Spinal cord (tissue), 10 donors: ENCODE data around the gene GRID1. TPM values are rescaled to one million over a fixed set of nuclear protein-coding genes. Genes with fewer than 3 reads are reported as not detected.
A peak's percentile ranks its signal among the peaks of the same experiment; 100 is the strongest.

Experiments used
- DNase-seq, 6 donors: peaks; one replicate each; pipeline versions ENCODE4 v3.0.0 to v3.0.0-alpha.2; 2013 to 2015; ENCODE audit warnings: low spot score in 6 of 6, low read depth in 4 of 6
- H3K27ac ChIP-seq: one replicate; pipeline ENCODE4 v1.5.1; 2013; ENCODE audit warnings: low read depth, low read length, control low read depth
- H3K27me3 ChIP-seq: one replicate; pipeline ENCODE4 v1.6.1; 2013; ENCODE audit warnings: low read length; ENCODE audit not compliant: control insufficient read depth, insufficient read depth
- H3K36me3 ChIP-seq: one replicate; pipeline ENCODE4 v1.6.1; 2013; ENCODE audit warnings: low read length; ENCODE audit not compliant: control insufficient read depth, insufficient read depth
- H3K4me1 ChIP-seq: one replicate; pipeline ENCODE4 v1.6.1; 2013; ENCODE audit warnings: low read length; ENCODE audit not compliant: control insufficient read depth, insufficient read depth
- H3K4me3 ChIP-seq: one replicate; pipeline ENCODE4 v1.5.1; 2013; ENCODE audit warnings: low read depth, low read length, control low read depth
- H3K9me3 ChIP-seq: one replicate; pipeline ENCODE4 v1.6.1; 2013; ENCODE audit warnings: low read length; ENCODE audit not compliant: control insufficient read depth, insufficient read depth
- WGBS: methylation state at CpG from one replicate; pipeline ENCODE4 v1.1.5; 2013; ENCODE audit warnings: missing lambda C conversion rate; ENCODE audit not compliant: insufficient coverage; 5-methylcytosine and 5-hydroxymethylcytosine counted together
- polyA plus RNA-seq, 2 donors: library from polyadenylated mRNA; unstranded; fragments of 120-200 nt; gene quantifications; one replicate each; pipeline ENCODE4 v1.2.1, GENCODE V29; 2013; ENCODE audit not compliant: insufficient read length in 2 of 2
- total RNA-seq, 2 donors: library from RNA; depleted of rRNA in 1 of 2; stranded (reverse); fragments of 120-200 nt in 1 of 2; fragments of >200 nt in 1 of 2; gene quantifications; one replicate each; pipeline versions ENCODE4 v1.2.3 to v1.2.4, GENCODE V29; 2013 to 2014
- donor health status: healthy.

GRID1 gene
- total and polyA plus RNA-seq, 4 donors, result 7.6 to 30.1 (median 22.2) TPM

- H3K4me1 ChIP-seq, result peaks cover 28% of the 10 kb centered on the region
- peaks cover 14% of the 10 kb centered on the region for H3K36me3 ChIP-seq
- no peak overlapping the region for H3K4me3 ChIP-seq
- WGBS, result 90% methylated on average over 11 of the region's 11 CpGs
- H3K27me3 ChIP-seq, result no peaks in the 10 kb centered on the region
- no peak overlapping the region for H3K27ac ChIP-seq
- DNase-seq, result no peak
- H3K9me3 ChIP-seq, result no peaks in the 10 kb centered on the region
Measured at GRCh38 chr10:86139066-86139657, 227.4 kb downstream of the GRID1 start.

DNA sequence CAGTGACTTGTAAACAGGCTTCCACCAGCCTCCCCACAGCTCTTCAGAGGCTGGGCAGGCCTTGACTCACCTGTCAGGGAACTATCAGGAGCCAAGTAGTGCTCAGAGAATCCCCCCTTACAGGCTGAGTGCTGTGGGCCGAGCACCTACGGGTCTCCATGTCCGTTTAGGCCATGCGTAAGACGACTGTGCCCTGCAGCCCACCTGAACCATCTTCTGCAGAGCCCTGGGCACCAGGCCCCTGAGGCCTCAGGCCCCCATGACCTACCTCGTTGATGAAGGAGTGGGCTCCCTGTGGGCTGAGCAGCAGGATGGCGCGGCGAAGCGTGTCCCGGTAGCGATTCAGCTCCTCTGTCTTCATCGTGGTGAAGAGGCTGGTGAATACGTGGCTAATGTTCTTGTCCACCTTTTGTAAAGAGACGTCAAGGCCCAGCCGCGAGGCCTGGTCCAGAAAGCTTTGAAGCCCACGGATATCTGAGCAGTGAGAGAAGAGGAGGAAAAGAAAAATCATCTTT lies 228.0 kb downstream of the GRID1 start:
- Histone ChIP-seq H3K4me3 (no peak overlapping the region), H3K27ac (no peak overlapping the region), H3K9me3 (no peaks in the 10 kb centered on the region), H3K4me1 (peaks cover 25% of the 10 kb centered on the region), H3K36me3 (peaks cover 17% of the 10 kb centered on the region), H3K27me3 (no peaks in the 10 kb centered on the region)
- DNase-seq, result no peak
- WGBS, result 97% methylated on average over 18 of the region's 18 CpGs

DNA sequence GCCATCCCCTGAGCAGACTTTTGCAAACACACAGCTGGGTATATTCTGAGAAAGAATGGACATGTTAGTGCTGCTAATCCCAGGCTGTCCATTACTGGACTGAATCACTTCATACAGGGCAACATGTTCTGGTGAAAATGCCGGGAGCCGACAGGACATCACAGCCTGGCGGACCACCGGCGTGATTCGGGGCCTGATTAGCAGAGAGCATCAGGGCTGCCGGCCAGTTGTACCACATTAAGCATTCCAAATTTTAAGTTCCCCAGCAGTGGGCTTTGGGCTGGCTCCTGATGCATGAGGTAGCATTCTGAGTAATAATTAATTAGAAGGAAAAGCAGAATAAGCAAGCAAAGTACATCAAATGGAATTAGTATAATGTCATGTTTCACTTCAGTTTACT lies 229.0 kb downstream of the GRID1 start:
- no peaks in the 10 kb centered on the region for H3K9me3 ChIP-seq
- H3K27ac ChIP-seq, result no peak overlapping the region
- no peaks in the 10 kb centered on the region for H3K27me3 ChIP-seq
- H3K4me1 ChIP-seq, result peaks cover 22% of the 10 kb centered on the region
- WGBS, result no CpG with 5 or more reads among the region's 7 CpGs
- peaks cover 21% of the 10 kb centered on the region for H3K36me3 ChIP-seq
- no peak for DNase-seq
- H3K4me3 ChIP-seq, result no peak overlapping the region

DNA sequence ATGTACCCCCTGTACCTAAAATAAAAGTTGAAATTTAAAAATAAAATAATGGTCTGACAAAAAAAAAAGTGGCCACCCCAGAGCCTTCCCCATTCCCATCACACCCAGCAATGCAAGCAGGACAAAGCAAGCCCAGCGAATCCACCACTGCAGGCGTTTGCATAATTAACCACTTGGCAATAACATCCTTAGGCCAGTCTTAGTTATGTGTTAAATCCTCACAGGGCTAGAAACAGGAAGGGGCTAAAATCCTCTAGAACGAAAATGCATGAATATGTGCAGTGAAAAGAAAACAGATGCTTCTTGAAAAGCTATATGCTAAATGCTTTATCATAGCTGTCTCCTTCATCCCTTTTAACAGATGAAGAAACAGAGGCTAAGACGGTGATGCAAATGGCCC lies 229.7 kb downstream of the GRID1 start:
- no peaks in the 10 kb centered on the region for H3K9me3 ChIP-seq
- peaks cover 21% of the 10 kb centered on the region for H3K36me3 ChIP-seq
- WGBS, result no CpG with 5 or more reads among the region's 4 CpGs
- H3K27ac ChIP-seq, result no peak overlapping the region
- peaks cover 17% of the 10 kb centered on the region for H3K4me1 ChIP-seq
- H3K4me3 ChIP-seq, result no peak overlapping the region
- peak in 1 of 6 donors; percentile 18 for DNase-seq
- H3K27me3 ChIP-seq, result no peaks in the 10 kb centered on the region

- peaks cover 5% of the 10 kb centered on the region for H3K4me1 ChIP-seq
- no peaks in the 10 kb centered on the region for H3K27me3 ChIP-seq
- no peak for DNase-seq
- peaks cover 3% of the 10 kb centered on the region for H3K9me3 ChIP-seq
- no peak overlapping the region for H3K27ac ChIP-seq
- no peak overlapping the region for H3K4me3 ChIP-seq
- H3K36me3 ChIP-seq, result peaks cover 23% of the 10 kb centered on the region
- no CpG with 5 or more reads among the region's 2 CpGs for WGBS
Measured at GRCh38 chr10:86135191-86135590, 231.4 kb downstream of the GRID1 start.

DNA sequence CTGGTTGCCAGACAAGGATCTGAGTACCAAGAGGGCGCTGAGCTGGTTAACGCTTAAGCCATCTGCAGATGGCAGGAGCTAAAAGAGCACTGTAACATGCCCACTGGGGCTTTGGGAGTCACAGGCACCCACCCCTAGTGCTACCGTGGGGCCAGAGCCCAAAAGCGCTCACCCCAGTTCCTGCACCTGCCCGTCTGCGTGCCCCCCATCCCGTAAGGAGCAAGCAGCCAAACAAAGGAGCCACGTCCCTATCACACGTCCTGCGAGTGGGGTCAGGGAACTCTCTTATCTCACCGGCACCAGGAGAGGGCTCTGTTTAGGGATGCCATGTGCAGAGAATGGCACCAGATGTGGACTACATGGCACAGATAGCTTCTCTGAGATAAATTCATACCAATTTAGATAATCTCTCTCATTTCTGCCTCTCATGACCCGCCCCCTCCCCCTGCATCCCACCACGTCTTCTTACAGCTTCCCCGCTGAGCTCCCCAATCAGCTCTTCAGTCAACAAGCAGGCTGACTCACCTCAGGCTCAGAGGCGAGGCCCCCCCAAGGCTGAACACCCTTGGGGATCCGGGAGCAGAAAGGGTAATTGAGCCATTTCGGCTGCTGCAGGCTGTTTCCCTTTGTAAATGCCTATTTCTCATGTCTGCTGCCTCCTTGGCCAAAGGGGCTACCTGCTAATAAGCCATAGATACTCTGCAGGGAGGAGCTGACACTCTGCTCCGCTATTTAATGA lies 235.7 kb downstream of the GRID1 start:
- 90% methylated on average over 18 of the region's 18 CpGs for WGBS
- Histone ChIP-seq H3K9me3 (peaks cover 3% of the 10 kb centered on the region), H3K36me3 (peaks cover 15% of the 10 kb centered on the region), H3K27ac (no peak overlapping the region), H3K4me3 (no peak overlapping the region), H3K4me1 (peaks cover 8% of the 10 kb centered on the region), H3K27me3 (no peaks in the 10 kb centered on the region)
- DNase-seq, result no peak

DNA sequence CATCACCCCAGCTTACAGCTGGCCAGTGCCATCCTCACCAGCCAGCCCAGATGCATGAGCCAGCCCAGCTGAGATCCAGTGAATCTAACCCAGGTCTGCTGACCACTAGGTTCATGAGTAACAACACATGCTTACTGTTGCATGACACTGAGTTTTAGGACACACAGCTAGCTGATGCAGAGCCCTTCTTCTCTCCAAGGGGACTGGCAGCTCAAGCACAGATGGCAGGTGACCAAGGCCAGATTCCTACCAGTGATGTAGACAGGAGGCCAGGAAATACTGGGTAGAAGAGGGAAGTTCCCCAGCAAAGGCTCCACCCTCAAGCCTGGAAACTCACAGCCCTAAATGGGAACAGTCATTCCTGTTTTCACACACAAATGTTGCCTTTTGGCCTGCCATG lies 236.6 kb downstream of the GRID1 start:
- Histone ChIP-seq H3K27ac (no peak overlapping the region), H3K4me3 (no peak overlapping the region), H3K27me3 (no peaks in the 10 kb centered on the region)

GRCh38 chr10:86128360-86128759 lies 238.2 kb downstream of the GRID1 start:
- WGBS, result 95% methylated on average over 3 of the region's 5 CpGs
- peaks cover 11% of the 10 kb centered on the region for H3K4me1 ChIP-seq
- H3K36me3 ChIP-seq, result peaks cover 6% of the 10 kb centered on the region
- H3K4me3 ChIP-seq, result no peak overlapping the region
- DNase-seq, result no peak
- no peak overlapping the region for H3K27ac ChIP-seq
- H3K27me3 ChIP-seq, result no peaks in the 10 kb centered on the region
- peaks cover 3% of the 10 kb centered on the region for H3K9me3 ChIP-seq

More for the DNA sequence above, 236.6 kb downstream of the GRID1 start:
- Histone ChIP-seq H3K36me3 (peaks cover 9% of the 10 kb centered on the region), H3K4me1 (peaks cover 8% of the 10 kb centered on the region), H3K9me3 (peaks cover 3% of the 10 kb centered on the region)
- no peak for DNase-seq

DNA sequence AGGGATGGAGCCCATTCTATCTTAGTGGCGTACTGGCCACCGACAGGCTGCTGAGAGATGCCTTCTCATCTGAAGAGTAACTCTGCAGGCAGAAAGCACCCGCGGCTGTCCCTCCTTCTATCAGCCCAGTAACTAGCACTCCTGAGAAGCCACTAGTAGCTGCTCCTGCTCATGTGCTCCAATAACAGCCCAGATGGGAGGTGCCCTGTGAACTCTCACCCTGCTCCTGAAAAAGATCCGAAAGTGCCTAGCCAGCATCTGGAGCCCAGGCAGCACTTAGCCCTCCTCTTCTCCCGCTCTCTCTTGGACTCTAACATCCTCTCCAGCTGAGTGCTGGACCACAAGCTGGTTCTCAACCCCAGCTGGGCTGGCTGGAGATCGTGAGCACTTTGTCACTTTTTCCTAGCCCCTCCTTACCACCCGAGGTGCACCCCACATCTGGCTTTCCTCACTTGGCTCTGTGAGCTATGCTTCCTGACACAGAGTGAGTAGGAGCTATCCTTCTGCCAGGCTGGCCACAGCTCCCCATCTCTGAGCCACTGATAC lies 239.2 kb downstream of the GRID1 start:
- Histone ChIP-seq H3K27ac (no peak overlapping the region), H3K9me3 (peaks cover 3% of the 10 kb centered on the region), H3K4me3 (no peak overlapping the region), H3K4me1 (peaks cover 11% of the 10 kb centered on the region), H3K27me3 (no peaks in the 10 kb centered on the region), H3K36me3 (peaks cover 3% of the 10 kb centered on the region)
- 66% methylated on average over 8 of the region's 8 CpGs for WGBS
- no peak for DNase-seq

DNA sequence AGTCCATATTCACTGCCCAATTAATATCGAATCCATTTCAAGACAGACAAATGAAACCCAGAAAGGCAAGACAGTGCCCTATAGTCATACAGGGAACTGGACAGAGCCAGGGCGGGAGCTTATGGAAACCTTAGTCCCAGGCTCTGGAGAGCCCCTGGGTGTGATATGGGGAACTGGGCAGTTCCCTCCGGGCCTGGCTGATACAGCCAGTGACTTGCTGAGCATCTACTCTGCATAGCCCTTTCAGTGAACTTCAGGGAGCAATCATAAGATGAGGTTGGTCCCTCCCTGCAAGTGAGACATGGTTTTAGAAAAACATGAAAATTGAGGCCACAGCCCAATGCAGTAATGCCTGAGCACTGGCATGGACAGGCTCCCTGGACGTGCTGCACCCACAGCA lies 241.9 kb downstream of the GRID1 start:
- WGBS, result 92% methylated on average over 3 of the region's 4 CpGs
- no peak overlapping the region for H3K27ac ChIP-seq
- no peaks in the 10 kb centered on the region for H3K36me3 ChIP-seq
- H3K27me3 ChIP-seq, result no peaks in the 10 kb centered on the region
- no peak overlapping the region for H3K4me3 ChIP-seq
- H3K4me1 ChIP-seq, result peaks cover 11% of the 10 kb centered on the region
- DNase-seq, result no peak
- H3K9me3 ChIP-seq, result no peaks in the 10 kb centered on the region
